HepG2 (cell line): Measurements from ENCODE around the gene TTBK1.

Experiments used
- ASH2L ChIP-seq: fragments of 300-600, 200-600 bp; sonication (generic); IDR thresholded peaks from 2 replicates; pipeline ENCODE4 v1.7.0; 2017; ENCODE audit warnings: low read depth, mild to moderate bottlenecking, moderate library complexity, mixed read lengths, low read length; ENCODE audit not compliant: insufficient read length
- ERF ChIP-seq: IDR thresholded peaks from 2 replicates; pipeline ENCODE4 v1.6.1; 2018; ENCODE audit warnings: missing biosample characterization, missing genetic modification reagents
- JUNB ChIP-seq: sonication (generic); formaldehyde crosslinking; IDR thresholded peaks from 2 replicates; pipeline ENCODE4 v1.8.0; 2022; ENCODE audit warnings: missing genetic modification reagents, mild to moderate bottlenecking, borderline replicate concordance
- NKX3-1 ChIP-seq: sonication (generic); formaldehyde crosslinking; IDR thresholded peaks from 2 replicates; pipeline ENCODE4 v1.5.0; 2020; ENCODE audit warnings: missing genetic modification reagents
- SMC3 ChIP-seq: IDR thresholded peaks from 2 replicates; pipeline ENCODE4 v1.6.1; 2011; ENCODE audit warnings: low read length, improper control_type of control experiment
- TF ChIP-seq, protein P1 (sequence below): sonication (generic); formaldehyde crosslinking; IDR thresholded peaks from 2 replicates; pipeline ENCODE4 v1.5.0; 2020; ENCODE audit warnings: mild to moderate bottlenecking, missing genetic modification reagents, moderate library complexity

DNA sequence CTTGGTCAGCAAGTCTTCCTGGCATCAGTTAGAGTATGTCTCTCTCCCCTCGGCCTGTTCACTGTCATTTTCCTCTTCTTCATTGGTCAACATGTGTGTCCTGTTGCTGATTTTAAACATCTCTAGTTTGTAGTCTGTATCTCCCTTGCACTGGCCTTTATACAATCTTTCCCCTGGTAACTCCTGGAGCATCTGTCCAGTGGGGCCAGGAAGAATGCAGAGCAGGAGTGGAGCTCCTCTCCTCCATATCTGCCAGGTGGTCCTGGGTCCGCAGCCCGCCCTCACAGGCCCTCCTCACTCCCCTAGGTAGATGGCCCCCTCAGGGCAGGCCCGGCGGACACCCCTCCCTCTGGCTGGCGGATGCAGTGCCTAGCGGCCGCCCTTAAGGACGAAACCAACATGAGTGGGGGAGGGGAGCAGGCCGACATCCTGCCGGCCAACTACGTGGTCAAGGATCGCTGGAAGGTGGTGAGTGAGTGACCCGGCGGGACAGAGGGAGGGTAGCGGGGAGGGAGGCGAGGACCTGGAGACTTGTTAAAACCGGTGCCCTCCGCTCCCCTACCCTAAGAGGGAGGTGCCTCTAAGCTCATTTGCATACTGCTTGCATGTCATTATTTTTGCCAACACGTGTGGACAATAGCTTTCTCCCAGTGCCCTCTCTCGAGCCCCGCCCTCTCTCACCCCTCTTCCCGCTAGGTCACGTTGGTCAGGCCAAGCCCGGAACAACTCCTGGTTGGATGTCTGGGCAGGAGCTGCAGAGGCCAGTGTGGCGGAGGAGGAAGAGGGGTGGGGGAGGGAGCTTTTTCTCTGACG is 3.2 kb downstream of the TTBK1 start:
- no peak for TF ChIP-seq ERF (CRISPR knock-in tag)
- TF ChIP-seq, protein P1, sequence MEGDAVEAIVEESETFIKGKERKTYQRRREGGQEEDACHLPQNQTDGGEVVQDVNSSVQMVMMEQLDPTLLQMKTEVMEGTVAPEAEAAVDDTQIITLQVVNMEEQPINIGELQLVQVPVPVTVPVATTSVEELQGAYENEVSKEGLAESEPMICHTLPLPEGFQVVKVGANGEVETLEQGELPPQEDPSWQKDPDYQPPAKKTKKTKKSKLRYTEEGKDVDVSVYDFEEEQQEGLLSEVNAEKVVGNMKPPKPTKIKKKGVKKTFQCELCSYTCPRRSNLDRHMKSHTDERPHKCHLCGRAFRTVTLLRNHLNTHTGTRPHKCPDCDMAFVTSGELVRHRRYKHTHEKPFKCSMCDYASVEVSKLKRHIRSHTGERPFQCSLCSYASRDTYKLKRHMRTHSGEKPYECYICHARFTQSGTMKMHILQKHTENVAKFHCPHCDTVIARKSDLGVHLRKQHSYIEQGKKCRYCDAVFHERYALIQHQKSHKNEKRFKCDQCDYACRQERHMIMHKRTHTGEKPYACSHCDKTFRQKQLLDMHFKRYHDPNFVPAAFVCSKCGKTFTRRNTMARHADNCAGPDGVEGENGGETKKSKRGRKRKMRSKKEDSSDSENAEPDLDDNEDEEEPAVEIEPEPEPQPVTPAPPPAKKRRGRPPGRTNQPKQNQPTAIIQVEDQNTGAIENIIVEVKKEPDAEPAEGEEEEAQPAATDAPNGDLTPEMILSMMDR (CRISPR knock-in tag): no peak
- no peak for TF ChIP-seq JUNB (CRISPR knock-in tag)
- no peak for TF ChIP-seq SMC3
- TF ChIP-seq NKX3-1 (CRISPR knock-in tag): no peak
- TF ChIP-seq ASH2L: no peak
